ENCODE results near the gene MYO9B.

The MYO9B gene

DNA sequence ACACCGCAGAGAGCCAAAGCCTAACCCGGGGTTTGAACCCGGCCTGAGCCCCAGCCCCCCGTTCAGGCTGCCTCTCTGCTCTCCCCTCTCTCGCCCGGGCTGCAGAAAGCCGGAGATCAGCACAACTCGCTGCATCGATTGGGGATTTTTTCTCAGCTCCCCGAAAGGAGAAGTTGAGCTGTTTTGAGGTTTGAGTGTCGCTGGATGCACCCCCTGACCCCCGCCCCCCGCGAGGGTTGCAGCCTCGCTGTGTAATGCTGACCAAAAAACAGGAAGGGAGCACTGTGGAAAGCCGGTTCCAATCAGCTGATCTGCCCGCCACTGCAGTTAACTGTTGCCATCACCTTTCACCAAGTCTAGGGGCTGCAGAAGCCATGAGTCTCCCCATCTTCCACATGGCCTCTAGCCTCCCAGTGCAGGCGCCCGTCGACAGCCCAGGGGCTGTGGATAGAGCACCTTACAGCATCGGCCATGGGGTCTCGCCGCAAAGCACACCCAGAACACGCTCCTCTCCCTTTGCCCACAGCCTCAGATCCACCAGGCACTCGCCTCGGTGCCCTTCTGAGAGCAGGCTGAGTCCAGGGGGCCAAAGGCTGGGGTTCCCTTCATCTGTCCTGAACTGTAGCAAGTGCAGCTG, 34.5 kb downstream of the MYO9B start:
- no peak for TF ChIP-seq CTCF (conservative IDR thresholded peaks at IDR 0.05; ENCODE audit: low read depth, low read length)
- H3K4me3 ChIP-seq (ENCODE audit: low read length) = no peak overlapping the region
- DNase-seq (ENCODE audit: low read depth) = no peak

GRCh38 chr19:17110599-17110966, 35.0 kb downstream of the MYO9B start:
- no peak for DNase-seq (ENCODE audit: low read depth)
- no peak for TF ChIP-seq CTCF (conservative IDR thresholded peaks at IDR 0.05; ENCODE audit: low read depth, low read length)
- H3K4me3 ChIP-seq (ENCODE audit: low read length) = no peak overlapping the region

DNA sequence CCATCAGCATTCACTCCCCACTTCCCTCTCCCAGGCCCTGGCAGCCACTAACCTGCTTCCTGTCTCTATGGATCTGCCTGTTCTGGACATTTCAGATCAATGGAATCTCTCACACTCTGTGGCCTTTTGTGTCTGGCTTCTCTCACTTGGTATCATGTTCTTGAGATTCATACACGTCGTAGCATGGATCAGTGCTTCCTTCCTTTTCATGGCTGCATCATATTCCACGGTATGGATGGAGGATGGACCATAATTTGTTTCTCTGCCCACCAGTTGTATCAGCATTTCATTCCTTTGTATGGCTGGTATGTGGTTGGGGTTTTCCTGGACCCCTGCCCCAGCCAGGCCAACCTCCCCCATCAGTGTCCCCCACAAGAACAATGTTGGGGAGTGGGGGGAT, 36.2 kb downstream of the MYO9B start:
- TF ChIP-seq CTCF (conservative IDR thresholded peaks at IDR 0.05; ENCODE audit: low read depth, low read length) = no peak
- no peak overlapping the region for H3K4me3 ChIP-seq (ENCODE audit: low read length)
- no peak for DNase-seq (ENCODE audit: low read depth)

GRCh38 chr19:17112271-17112670, 36.7 kb downstream of the MYO9B start:
- H3K4me3 ChIP-seq (ENCODE audit: low read length) = no peak overlapping the region
- no peak for DNase-seq (ENCODE audit: low read depth)
- TF ChIP-seq CTCF (conservative IDR thresholded peaks at IDR 0.05; ENCODE audit: low read depth, low read length) = no peak

GRCh38 chr19:17112700-17113099, 37.1 kb downstream of the MYO9B start:
- DNase-seq (ENCODE audit: low read depth) = no peak
- TF ChIP-seq CTCF (conservative IDR thresholded peaks at IDR 0.05; ENCODE audit: low read depth, low read length) = no peak
- no peak overlapping the region for H3K4me3 ChIP-seq (ENCODE audit: low read length)

- no peak for DNase-seq (ENCODE audit: low read depth)
- H3K4me3 ChIP-seq (ENCODE audit: low read length) = no peak overlapping the region
- TF ChIP-seq CTCF (conservative IDR thresholded peaks at IDR 0.05; ENCODE audit: low read depth, low read length) = no peak
Observed at GRCh38 chr19:17113127-17113785, 37.7 kb downstream of the MYO9B start.

DNA sequence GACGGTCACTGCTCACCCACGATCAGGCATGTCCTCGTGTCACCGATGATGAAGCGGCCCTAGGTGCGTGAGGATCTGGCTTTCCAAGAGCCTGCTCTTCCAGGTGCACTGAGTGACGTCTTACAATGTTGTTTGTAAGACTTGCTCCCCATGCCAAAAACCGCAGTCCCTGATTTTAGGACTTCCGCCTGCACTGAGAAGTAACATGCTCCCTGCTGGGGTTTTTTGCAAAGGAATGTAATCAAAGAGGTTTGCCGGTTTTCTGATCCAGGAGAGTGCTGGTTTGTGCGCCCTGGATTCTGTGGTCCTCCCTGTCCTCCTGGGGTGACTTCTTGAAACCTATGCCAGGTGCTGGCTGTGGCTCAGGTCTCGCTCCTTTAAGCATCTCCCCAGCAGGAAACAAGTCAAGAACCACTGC, 38.8 kb downstream of the MYO9B start:
- no peak overlapping the region for H3K4me3 ChIP-seq (ENCODE audit: low read length)
- no peak for DNase-seq (ENCODE audit: low read depth)

More for the DNA sequence above, 38.8 kb downstream of the MYO9B start:
- TF ChIP-seq CTCF (conservative IDR thresholded peaks at IDR 0.05; ENCODE audit: low read depth, low read length) = no peak

All from retinal pigment epithelial cell (primary cell).